IMR-90 (cell line): ENCODE measurements around the gene NT5C3B. TPM values are rescaled to one million over a fixed set of nuclear protein-coding genes. Genes with fewer than 3 reads are reported as not detected.

ENCODE experiments used
- ATAC-seq: fragments of 200-7000 bp; cut with Tn5 transposase; 2 replicates; pipeline ENCODE4 v1.9.1; 2020; ENCODE audit warnings: low read depth, mild to moderate bottlenecking, moderate library complexity
- BruUV-seq: library from RNA; stranded (reverse); fragments of 400-500 nt; replicated peaks from 2 replicates; lab custom pipeline; 2021; lab: Mats Ljungman, UMichigan
- CTCF ChIA-PET: fragments of 300-600 bp; formaldehyde crosslinking; extraction: SDS; loops from one replicate; lab custom pipeline; 2021; ENCODE audit warnings: antibody characterized with exemption; lab: Yijun Ruan, JAX
- POLR2A ChIA-PET: fragments of 300-600 bp; sonication (Branson Sonifier 250); formaldehyde crosslinking; loops from one replicate; lab custom pipeline; 2022; ENCODE audit warnings: antibody characterized with exemption; ENCODE audit not compliant: unreplicated experiment; lab: Charles Lee
- DNase-seq: peaks from one replicate; pipeline ENCODE4 v3.0.0; 2013
- H2AFZ ChIP-seq: replicated peaks from 2 replicates; pipeline ENCODE3; 2013; ENCODE audit warnings: low read length, mild to moderate bottlenecking; ENCODE audit not compliant: poor library complexity
- H2AK5ac ChIP-seq: 2 replicates; pipeline ENCODE4 v1.6.1; 2013; ENCODE audit warnings: low read depth, low read length, inconsistent platforms
- H2AK9ac ChIP-seq: replicated peaks from 2 replicates; pipeline ENCODE3; 2013; ENCODE audit warnings: mild to moderate bottlenecking, low read depth, low read length, moderate library complexity; ENCODE audit not compliant: poor library complexity
- H2BK120ac ChIP-seq: 2 replicates; pipeline ENCODE4 v1.6.1; 2013; ENCODE audit warnings: low read depth, low read length, inconsistent platforms
- H2BK15ac ChIP-seq: 3 replicates; pipeline ENCODE4 v1.6.1; 2013; ENCODE audit warnings: low read depth, low read length, inconsistent platforms
- H2BK20ac ChIP-seq: 2 replicates; pipeline ENCODE4 v1.6.1; 2013; ENCODE audit warnings: low read depth, mild to moderate bottlenecking, inconsistent platforms, low read length, moderate library complexity
- H2BK5ac ChIP-seq: 2 replicates; pipeline ENCODE4 v1.6.1; 2013; ENCODE audit warnings: mild to moderate bottlenecking, low read depth, low read length, inconsistent platforms; ENCODE audit not compliant: poor library complexity, severe bottlenecking
- H3K14ac ChIP-seq: replicated peaks from 2 replicates; pipeline ENCODE4 v1.6.1; 2013; ENCODE audit warnings: low read depth, low read length, inconsistent platforms
- H3K18ac ChIP-seq: 2 replicates; pipeline ENCODE4 v1.6.1; 2013; ENCODE audit warnings: low read depth, low read length, control low read depth
- H3K23ac ChIP-seq: 2 replicates; pipeline ENCODE4 v1.6.1; 2013; ENCODE audit warnings: low read depth, low read length, inconsistent platforms
- H3K27ac ChIP-seq: 2 replicates; pipeline ENCODE4 v1.5.1; 2013; ENCODE audit warnings: mild to moderate bottlenecking, control low read depth, low read length; ENCODE audit not compliant: insufficient read depth
- H3K27me3 ChIP-seq: 2 replicates; pipeline ENCODE4 v1.6.1; 2013; ENCODE audit warnings: low read length; ENCODE audit not compliant: control insufficient read depth, insufficient read depth
- H3K36me3 ChIP-seq: 2 replicates; pipeline ENCODE4 v1.6.1; 2013; ENCODE audit warnings: low read length, mixed read lengths; ENCODE audit not compliant: control insufficient read depth, insufficient read depth
- H3K4ac ChIP-seq: 2 replicates; pipeline ENCODE4 v1.6.1; 2013; ENCODE audit warnings: low read depth, low read length, inconsistent platforms
- H3K4me1 ChIP-seq: 2 replicates; pipeline ENCODE4 v1.6.1; 2013; ENCODE audit warnings: low read length, mixed read lengths; ENCODE audit not compliant: control insufficient read depth, insufficient read depth
- H3K4me2 ChIP-seq: 2 replicates; pipeline ENCODE4 v1.6.1; 2013; ENCODE audit warnings: low read depth, mild to moderate bottlenecking, control low read depth, low read length, moderate library complexity
- H3K4me3 ChIP-seq: 2 replicates; pipeline ENCODE4 v1.5.1; 2013; ENCODE audit warnings: low read depth, mild to moderate bottlenecking, control low read depth, low read length, moderate library complexity; ENCODE audit not compliant: insufficient read depth
- H3K56ac ChIP-seq: 2 replicates; pipeline ENCODE4 v1.6.1; 2013; ENCODE audit warnings: low read length, inconsistent platforms; ENCODE audit not compliant: insufficient read depth; ENCODE audit errors: extremely low read depth
- H3K79me1 ChIP-seq, 2 experiments: 2 replicates each; pipeline ENCODE4 v1.6.1; 2013; ENCODE audit warnings: low read length in 2 of 2, inconsistent platforms in 1 of 2, low read depth in 1 of 2
- H3K9ac ChIP-seq: 2 replicates; pipeline ENCODE4 v1.6.1; 2013; ENCODE audit warnings: low read depth, low read length, control low read depth
- H3K9me1 ChIP-seq: 2 replicates; pipeline ENCODE4 v1.6.1; 2013; ENCODE audit warnings: low read length, inconsistent platforms; ENCODE audit not compliant: insufficient read depth
- H3K9me3 ChIP-seq: 2 replicates; pipeline ENCODE4 v1.6.1; 2013; ENCODE audit warnings: low read length; ENCODE audit not compliant: control insufficient read depth, insufficient read depth
- H4K20me1 ChIP-seq: 2 replicates; pipeline ENCODE4 v1.6.1; 2013; ENCODE audit warnings: low read length, inconsistent platforms; ENCODE audit not compliant: insufficient read depth
- H4K5ac ChIP-seq: 2 replicates; pipeline ENCODE4 v1.6.1; 2013; ENCODE audit warnings: mild to moderate bottlenecking, low read depth, low read length, control low read depth
- H4K8ac ChIP-seq, 2 experiments: 2 replicates each; pipeline ENCODE4 v1.6.1; 2013; ENCODE audit warnings: low read depth in 2 of 2, low read length in 2 of 2, control low read depth in 1 of 2, inconsistent platforms in 1 of 2
- H4K91ac ChIP-seq: 2 replicates; pipeline ENCODE4 v1.6.1; 2013; ENCODE audit warnings: low read depth, low read length, inconsistent platforms; ENCODE audit not compliant: insufficient read depth
- BHLHE40 ChIP-seq: fragments of 150-350 bp; IDR thresholded peaks from 2 replicates; pipeline ENCODE4 v1.6.1; 2016; ENCODE audit warnings: mild to moderate bottlenecking, low read depth, low read length
- MAFK ChIP-seq: IDR thresholded peaks from 2 replicates; pipeline ENCODE4 v1.6.1; 2012; ENCODE audit warnings: low read depth, low read length, improper control_type of control experiment
- MAZ ChIP-seq: IDR thresholded peaks from 2 replicates; pipeline ENCODE4 v1.6.1; 2012; ENCODE audit warnings: low read depth, mild to moderate bottlenecking, low read length, improper control_type of control experiment, moderate library complexity, borderline replicate concordance
- NFE2L2 ChIP-seq: fragments of 150-350 bp; IDR thresholded peaks from 2 replicates; pipeline ENCODE4 v1.6.1; 2016; ENCODE audit warnings: low read depth, mild to moderate bottlenecking, low read length
- POLR2A ChIP-seq: IDR thresholded peaks from 2 replicates; pipeline ENCODE4 v1.6.1; 2012; ENCODE audit warnings: mild to moderate bottlenecking, low read depth, low read length
- SMC3 ChIP-seq: fragments of 150-350 bp; IDR thresholded peaks from 2 replicates; pipeline ENCODE4 v1.6.1; 2016; ENCODE audit warnings: low read depth, mild to moderate bottlenecking, antibody characterized with exemption, low read length, moderate library complexity
- WGBS, 2 experiments: methylation state at CpG; one replicate each; pipeline versions ENCODE4 v1.1.5 to v1.1.7; 2013; ENCODE audit warnings: missing lambda C conversion rate in 2 of 2; ENCODE audit not compliant: insufficient read length in 1 of 2; ENCODE audit errors: extremely low coverage in 2 of 2; 5-methylcytosine and 5-hydroxymethylcytosine counted together
- dilution Hi-C: fragments of 300-500 bp; cut with HindIII; formaldehyde crosslinking; loops from one replicate; pipeline ENCODE4 v1.14.3; 2018; ENCODE audit warnings: low sequenced_read_pairs; ENCODE audit not compliant: unreplicated experiment
- in situ Hi-C: fragments of 300-500 bp; cut with MboI; formaldehyde crosslinking; loops from 3 replicates; pipeline ENCODE4 v1.14.3; 2019; ENCODE audit warnings: low sequenced_read_pairs, inconsistent platforms, mixed read lengths
- intact Hi-C: fragments of 100-400 bp; cut with micrococcal nuclease; formaldehyde crosslinking; loops from 2 replicates; pipeline ENCODE4 v1.10.0; 2022
- polyA plus RNA-seq, 3 experiments: library from polyadenylated mRNA; depleted of rRNA; stranded (reverse); fragments of >200 nt; gene quantifications; 2 replicates each; pipeline ENCODE4 v1.2.3, GENCODE V29; 2012; ENCODE audit warnings: low replicate concordance in 1 of 3
- total RNA-seq: library from RNA; depleted of rRNA; stranded (reverse); fragments of >200 nt; gene quantifications from 2 replicates; pipeline ENCODE4 v1.2.3, GENCODE V29; 2012

The NT5C3B gene
- total and polyA plus RNA-seq, 2 of the 4 experiments (the other 2 are of a cell fraction): 59.9 to 92.7 TPM

GRCh38 chr17:41822216-41823140 is 13.6 kb downstream of the NT5C3B start (continued):
- TF ChIP-seq MAFK: no peak
- no peak for TF ChIP-seq MAZ

DNA sequence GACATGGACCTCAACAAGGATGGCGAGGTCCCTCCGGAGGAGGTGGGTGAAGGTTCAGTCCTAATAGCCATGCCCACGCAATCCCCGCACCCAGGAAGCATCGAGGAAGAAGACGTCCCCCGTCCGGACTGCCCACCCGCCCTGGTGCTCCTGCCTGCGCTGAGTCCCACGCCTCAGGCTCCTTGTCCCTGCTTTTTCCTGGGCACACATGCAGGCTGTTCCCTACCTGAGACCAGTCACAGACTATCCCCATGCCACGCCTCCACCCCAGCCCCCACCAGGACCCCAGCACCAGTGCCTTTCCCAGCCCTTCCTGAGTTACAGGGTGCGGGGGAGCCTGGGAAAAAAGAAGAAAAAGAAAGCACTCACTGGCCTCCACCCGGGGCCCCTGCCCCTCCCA is 14.3 kb downstream of the NT5C3B start:
- Histone ChIP-seq H2BK20ac (no peak overlapping the region), H4K5ac (no peak overlapping the region), H3K4ac (no peak overlapping the region), H3K56ac (no peak overlapping the region), H3K18ac (no peak overlapping the region), H3K27me3 (no peaks in the 10 kb centered on the region), H3K9me3 (no peaks in the 10 kb centered on the region), H2AK5ac (no peak overlapping the region), H3K23ac (no peak overlapping the region), H4K8ac (no peak overlapping the region), H2BK15ac (no peak overlapping the region), H3K9ac (no peak overlapping the region), H3K4me1 (peaks cover 3% of the 10 kb centered on the region; the same call in 1 of the 2 replicates), H3K9me1 (peaks cover 9% of the 10 kb centered on the region), H3K4me3 (no peak overlapping the region), H3K79me1 (peaks cover 12 to 56% of the 10 kb centered on the region in 2 experiments), H2BK5ac (no peak overlapping the region), H3K4me2 (no peak overlapping the region), H4K91ac (no peak overlapping the region), H4K20me1 (peaks cover 48% of the 10 kb centered on the region), H2AFZ (no peak overlapping the region), H2AK9ac (peak overlapping the region; percentile 42), H3K14ac (no peak overlapping the region), H3K36me3 (peaks cover 53% of the 10 kb centered on the region), H2BK120ac (no peak overlapping the region), H3K27ac (no peak overlapping the region)
- no peak for TF ChIP-seq NFE2L2
- TF ChIP-seq BHLHE40: no peak
- TF ChIP-seq MAZ: no peak
- TF ChIP-seq SMC3: no peak
- no peak for TF ChIP-seq POLR2A
- ChIA-PET POLR2A (no interaction called here), CTCF (no interaction called here)
- intact Hi-C loops (no loop called here), dilution Hi-C loops (no loop called here), in situ Hi-C loops (no loop called here)
- DNase-seq (no peak), ATAC-seq (no peak)
- BruUV-seq: no TSS peak
- 100% methylated on average over 5 of the region's 14 CpGs; no CpG with 5 or more reads in 1 of the 2 experiments for WGBS, 2 experiments
